HepG2 (cell line): Measurements from ENCODE around the gene PSAP. TPM values are rescaled to one million over a fixed set of nuclear protein-coding genes. Genes with fewer than 3 reads are reported as not detected.

Source experiments
- FOXO1 ChIP-seq: sonication (generic); formaldehyde crosslinking; IDR thresholded peaks from 2 replicates; pipeline ENCODE4 v1.4.0; 2020; ENCODE audit warnings: missing genetic modification reagents
- HNRNPK ChIP-seq: fragments of 200-400 bp; formaldehyde crosslinking; IDR thresholded peaks from 2 replicates; pipeline ENCODE4 v1.6.1; 2018; ENCODE audit warnings: low read length, low read depth, moderate library complexity, mild to moderate bottlenecking; ENCODE audit not compliant: poor library complexity, severe bottlenecking
- IKZF4 ChIP-seq: sonication (generic); formaldehyde crosslinking; IDR thresholded peaks from 2 replicates; pipeline ENCODE4 v1.5.1; 2020; ENCODE audit warnings: borderline replicate concordance, mild to moderate bottlenecking, low read depth, missing genetic modification reagents; ENCODE audit errors: not compliant biosample characterization
- ISL2 ChIP-seq: sonication (generic); formaldehyde crosslinking; IDR thresholded peaks from 2 replicates; pipeline ENCODE4 v1.5.0; 2020; ENCODE audit warnings: missing genetic modification reagents
- KDM6A ChIP-seq: IDR thresholded peaks from 2 replicates; pipeline ENCODE4 v1.6.1; 2016; ENCODE audit warnings: low read depth
- MAF1 ChIP-seq: sonication (generic); formaldehyde crosslinking; IDR thresholded peaks from 2 replicates; pipeline ENCODE4 v1.5.0; 2020; ENCODE audit warnings: missing genetic modification reagents, borderline replicate concordance
- MIXL1 ChIP-seq: IDR thresholded peaks from 2 replicates; pipeline ENCODE4 v1.6.1; 2016
- MZF1 ChIP-seq: sonication (generic); formaldehyde crosslinking; IDR thresholded peaks from 2 replicates; pipeline ENCODE4 v1.8.1; 2023; ENCODE audit warnings: mild to moderate bottlenecking, missing genetic modification reagents, borderline replicate concordance
- NCOR1 ChIP-seq: fragments of 200-600 bp; sonication (generic); IDR thresholded peaks from 2 replicates; pipeline ENCODE4 v1.7.0; 2017; ENCODE audit warnings: antibody characterized with exemption, low read length, borderline replicate concordance
- NR2F1 ChIP-seq, 2 experiments: fragments of 450-650 bp in 1 of 2; formaldehyde crosslinking in 1 of 2; IDR thresholded peaks; 2 replicates each; pipeline versions ENCODE4 v1.5.0 to v1.6.1; 2016 to 2020; ENCODE audit warnings: mild to moderate bottlenecking in 1 of 2, missing compliant biosample characterization in 1 of 2, missing genetic modification reagents in 1 of 2, moderate library complexity in 1 of 2
- RFXANK ChIP-seq: IDR thresholded peaks from 2 replicates; pipeline ENCODE4 v1.6.1; 2016
- SKI ChIP-seq: fragments of 450-650 bp; IDR thresholded peaks from one replicate; pipeline ENCODE4 v1.6.1; 2018; ENCODE audit warnings: mild to moderate bottlenecking; ENCODE audit not compliant: partially characterized antibody
- SP1 ChIP-seq, 2 experiments: fragments of 450-650 bp in 1 of 2; sonication (generic) in 1 of 2; formaldehyde crosslinking in 1 of 2; IDR thresholded peaks; 2 replicates each; pipeline versions ENCODE4 v1.4.0 to v1.6.1; 2016 to 2020; ENCODE audit warnings: missing genetic modification reagents in 1 of 2
- SRSF1 ChIP-seq: fragments of 200-400 bp; formaldehyde crosslinking; optimal IDR thresholded peaks from 2 replicates; pipeline ENCODE3; 2017; ENCODE audit warnings: mild to moderate bottlenecking, low read depth, low read length, moderate library complexity
- TBP ChIP-seq: sonication (generic); formaldehyde crosslinking; IDR thresholded peaks from 2 replicates; pipeline ENCODE4 v1.5.0; 2020; ENCODE audit warnings: missing genetic modification reagents
- ZBTB20 ChIP-seq: sonication (generic); formaldehyde crosslinking; IDR thresholded peaks from 2 replicates; pipeline ENCODE4 v1.8.1; 2023; ENCODE audit warnings: missing genetic modification reagents, low read depth, mild to moderate bottlenecking, borderline replicate concordance
- ZBTB8A ChIP-seq: sonication (generic); formaldehyde crosslinking; IDR thresholded peaks from 2 replicates; pipeline ENCODE4 v1.4.0; 2020; ENCODE audit warnings: mild to moderate bottlenecking, low read depth, missing genetic modification reagents, borderline replicate concordance
- ZFX ChIP-seq: sonication (generic); formaldehyde crosslinking; IDR thresholded peaks from 2 replicates; pipeline ENCODE4 v1.4.0; 2020; ENCODE audit warnings: mild to moderate bottlenecking, low read depth, missing genetic modification reagents, moderate library complexity
- ZMYM3 ChIP-seq: sonication (generic); formaldehyde crosslinking; IDR thresholded peaks from 2 replicates; pipeline ENCODE4 v1.5.1; 2020; ENCODE audit warnings: mild to moderate bottlenecking, missing genetic modification reagents
- ZMYM4 ChIP-seq: sonication (generic); formaldehyde crosslinking; IDR thresholded peaks from 2 replicates; pipeline ENCODE4 v1.8.1; 2023; ENCODE audit warnings: mild to moderate bottlenecking, missing genetic modification reagents
- ZNF24 ChIP-seq: fragments of 450-650 bp; IDR thresholded peaks from 2 replicates; pipeline ENCODE4 v1.6.1; 2017; ENCODE audit warnings: antibody characterized with exemption, mild to moderate bottlenecking
- ZNF30 ChIP-seq: sonication (generic); formaldehyde crosslinking; IDR thresholded peaks from 2 replicates; pipeline ENCODE4 v1.5.0; 2020; ENCODE audit warnings: mild to moderate bottlenecking, missing genetic modification reagents
- ZNF337 ChIP-seq: sonication (generic); formaldehyde crosslinking; IDR thresholded peaks from 2 replicates; pipeline ENCODE4 v1.5.1; 2020; ENCODE audit warnings: missing genetic modification reagents, low read depth, mild to moderate bottlenecking, borderline replicate concordance
- ZNF644 ChIP-seq: IDR thresholded peaks from 2 replicates; pipeline ENCODE4 v1.6.1; 2016; ENCODE audit warnings: low read depth
- ZNF746 ChIP-seq: sonication (generic); formaldehyde crosslinking; IDR thresholded peaks from 2 replicates; pipeline ENCODE4 v1.8.0; 2022; ENCODE audit warnings: mild to moderate bottlenecking, missing genetic modification reagents
- ZNF776 ChIP-seq: sonication (generic); formaldehyde crosslinking; IDR thresholded peaks from 2 replicates; pipeline ENCODE4 v1.4.0; 2020; ENCODE audit warnings: mild to moderate bottlenecking, missing genetic modification reagents
- polyA plus RNA-seq, 8 experiments: library from polyadenylated mRNA; depleted of rRNA in 3 of 8; stranded (reverse) in 7 of 8; unstranded in 1 of 8; fragments of >200 nt; fragmentation: Illumina TruSeq in 4 of 8; extraction: Trizol in 4 of 8; gene quantifications; 2 replicates each; pipeline versions ENCODE4 v1.2.1 to v1.2.3, GENCODE V29; 2011 to 2016; ENCODE audit warnings: low read depth in 4 of 8, missing spikeins in 1 of 8, mixed read lengths in 1 of 8; ENCODE audit not compliant: insufficient read depth in 1 of 8
- total RNA-seq, 5 experiments: library from RNA; depleted of rRNA; stranded (reverse); fragments of >200 nt; fragmentation: Illumina TruSeq; extraction: Trizol; gene quantifications; 2 replicates each; pipeline ENCODE4 v1.2.3, GENCODE V29; 2016; ENCODE audit warnings: low read depth in 1 of 5
- TF ChIP-seq, protein P1 (sequence below): sonication (generic); formaldehyde crosslinking; IDR thresholded peaks from 2 replicates; pipeline ENCODE4 v1.8.1; 2022; ENCODE audit warnings: low read depth, mild to moderate bottlenecking, missing genetic modification reagents
- TF ChIP-seq, protein P2 (sequence below): sonication (generic); formaldehyde crosslinking; IDR thresholded peaks from 2 replicates; pipeline ENCODE4 v1.4.0; 2020; ENCODE audit warnings: missing genetic modification reagents

PSAP gene
- total and polyA plus RNA-seq, 2 of the 13 experiments (the other 11 are each of a cell fraction or from before 2014, with no cell fraction given): 323 to 643 TPM

DNA sequence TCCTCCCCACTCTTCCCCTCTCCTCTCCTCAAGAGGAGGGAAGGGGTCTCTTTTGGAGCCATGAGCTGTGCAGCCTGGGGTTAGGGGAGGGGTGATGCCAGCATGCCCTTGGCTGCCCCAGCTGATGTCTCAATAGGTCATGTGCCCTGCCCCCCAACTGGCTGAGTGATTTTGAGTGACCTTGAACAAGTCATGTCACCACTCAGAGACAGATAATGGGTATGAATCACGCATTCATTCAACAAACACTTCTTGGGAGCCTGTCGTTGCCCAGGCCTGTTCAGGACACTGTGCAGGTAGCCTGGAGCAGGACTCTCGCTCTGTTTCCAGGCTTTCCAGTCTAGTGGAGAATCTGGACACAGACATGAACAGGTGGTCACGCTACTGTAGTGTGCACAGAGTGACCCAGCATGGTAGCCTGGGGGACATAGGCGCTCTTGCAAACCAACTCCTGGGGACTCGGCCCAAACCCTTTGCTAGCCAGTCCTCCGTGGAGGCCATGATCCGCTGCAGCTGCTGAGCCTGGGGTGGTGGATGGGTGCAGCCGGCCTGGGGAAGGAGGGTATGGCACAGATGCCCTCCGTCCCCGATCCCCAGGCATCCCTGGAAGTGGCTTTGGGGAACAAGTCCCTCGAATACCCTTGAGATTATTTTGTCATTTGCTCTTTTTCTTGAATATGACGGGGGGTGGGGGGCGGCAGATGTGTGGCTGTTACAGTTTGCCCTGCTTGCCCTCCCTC lies 49.6 kb upstream of the PSAP start (continued):
- TF ChIP-seq ZMYM4 (no peak), TBP (no peak), ZNF30 (CRISPR knock-in tag) (no peak), ZNF776 (CRISPR knock-in tag) (no peak), ZFX (CRISPR knock-in tag) (no peak), ZNF24 (no peak), SP1 (IDR thresholded peaks at IDR 0.05) (no peak), SP1 (CRISPR knock-in tag; IDR thresholded peaks at IDR 0.05) (no peak), HNRNPK (peak; percentile 59), ZBTB8A (CRISPR knock-in tag) (no peak), MAF1 (CRISPR knock-in tag) (no peak), MIXL1 (CRISPR knock-in tag) (no peak), MZF1 (no peak), ZMYM3 (no peak), FOXO1 (CRISPR knock-in tag) (no peak), NR2F1 (CRISPR knock-in tag; IDR thresholded peaks at IDR 0.05) (no peak), SRSF1 (no peak), NCOR1 (no peak), ISL2 (CRISPR knock-in tag) (no peak), KDM6A (CRISPR knock-in tag) (no peak), ZNF644 (CRISPR knock-in tag) (no peak), SKI (no peak), RFXANK (CRISPR knock-in tag) (no peak), IKZF4 (CRISPR knock-in tag) (no peak), ZBTB20 (no peak), ZNF746 (CRISPR knock-in tag) (no peak), ZNF337 (CRISPR knock-in tag) (no peak)
- TF ChIP-seq, protein P1, sequence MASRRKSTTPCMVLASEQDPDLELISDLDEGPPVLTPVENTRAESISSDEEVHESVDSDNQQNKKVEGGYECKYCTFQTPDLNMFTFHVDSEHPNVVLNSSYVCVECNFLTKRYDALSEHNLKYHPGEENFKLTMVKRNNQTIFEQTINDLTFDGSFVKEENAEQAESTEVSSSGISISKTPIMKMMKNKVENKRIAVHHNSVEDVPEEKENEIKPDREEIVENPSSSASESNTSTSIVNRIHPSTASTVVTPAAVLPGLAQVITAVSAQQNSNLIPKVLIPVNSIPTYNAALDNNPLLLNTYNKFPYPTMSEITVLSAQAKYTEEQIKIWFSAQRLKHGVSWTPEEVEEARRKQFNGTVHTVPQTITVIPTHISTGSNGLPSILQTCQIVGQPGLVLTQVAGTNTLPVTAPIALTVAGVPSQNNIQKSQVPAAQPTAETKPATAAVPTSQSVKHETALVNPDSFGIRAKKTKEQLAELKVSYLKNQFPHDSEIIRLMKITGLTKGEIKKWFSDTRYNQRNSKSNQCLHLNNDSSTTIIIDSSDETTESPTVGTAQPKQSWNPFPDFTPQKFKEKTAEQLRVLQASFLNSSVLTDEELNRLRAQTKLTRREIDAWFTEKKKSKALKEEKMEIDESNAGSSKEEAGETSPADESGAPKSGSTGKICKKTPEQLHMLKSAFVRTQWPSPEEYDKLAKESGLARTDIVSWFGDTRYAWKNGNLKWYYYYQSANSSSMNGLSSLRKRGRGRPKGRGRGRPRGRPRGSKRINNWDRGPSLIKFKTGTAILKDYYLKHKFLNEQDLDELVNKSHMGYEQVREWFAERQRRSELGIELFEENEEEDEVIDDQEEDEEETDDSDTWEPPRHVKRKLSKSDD (CRISPR knock-in tag): no peak
- TF ChIP-seq, protein P2, sequence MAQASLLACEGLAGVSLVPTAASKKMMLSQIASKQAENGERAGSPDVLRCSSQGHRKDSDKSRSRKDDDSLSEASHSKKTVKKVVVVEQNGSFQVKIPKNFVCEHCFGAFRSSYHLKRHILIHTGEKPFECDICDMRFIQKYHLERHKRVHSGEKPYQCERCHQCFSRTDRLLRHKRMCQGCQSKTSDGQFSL (CRISPR knock-in tag): no peak
